Epithelial cell of umbilical artery (primary cell): ENCODE data around the gene RPS6KA4. TPM values are rescaled to one million over a fixed set of nuclear protein-coding genes. Genes with fewer than 3 reads are reported as not detected.

Experiments used
- total RNA-seq: library from RNA; depleted of rRNA; stranded (reverse); fragments of >200 nt; gene quantifications from 2 replicates; pipeline ENCODE4 v1.2.3, GENCODE V29; 2014

RPS6KA4 gene
- total RNA-seq = 35.3 and 35.7 TPM in 2 replicates

DNA sequence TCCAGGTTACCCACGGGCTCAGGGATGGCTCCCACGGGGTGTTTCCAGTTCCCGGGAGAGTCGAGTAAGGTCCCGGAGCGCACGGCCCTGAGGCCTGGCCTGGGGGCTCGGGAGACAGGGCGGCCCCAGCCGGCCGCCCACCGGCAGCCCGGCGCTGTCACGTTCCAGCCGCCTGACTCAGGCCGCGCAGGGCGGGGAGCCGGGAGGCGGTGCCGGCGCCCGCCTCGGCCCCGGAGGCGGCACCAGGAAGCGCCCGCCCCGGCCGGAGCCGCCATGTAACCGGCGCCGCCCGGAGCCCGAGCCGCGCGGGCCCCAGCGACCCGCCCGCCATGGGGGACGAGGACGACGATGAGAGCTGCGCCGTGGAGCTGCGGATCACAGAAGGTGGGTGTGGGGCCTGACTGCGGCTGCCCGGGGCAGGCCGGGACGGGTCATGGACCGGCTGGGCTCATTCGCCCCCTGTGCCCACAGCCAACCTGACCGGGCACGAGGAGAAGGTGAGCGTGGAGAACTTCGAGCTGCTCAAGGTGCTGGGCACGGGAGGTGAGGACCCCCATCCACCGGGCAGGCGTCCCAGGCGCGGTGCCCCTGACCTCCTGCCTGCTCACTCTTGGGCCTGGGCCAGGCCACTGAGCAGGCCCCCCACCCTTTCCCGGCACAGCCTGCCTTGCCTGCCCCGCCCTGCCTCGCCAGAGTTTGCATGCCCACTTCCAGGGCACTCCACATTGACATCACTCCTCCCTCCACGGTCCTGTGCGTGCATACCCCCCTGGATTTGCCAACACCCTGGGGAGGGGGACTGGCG, at the start of gene RPS6KA4:
TSS of gene RPS6KA4 (plus strand) at position 256 of the 805 bp plus-strand sequence. CDS start at position 330, 74 bp downstream.

DNA sequence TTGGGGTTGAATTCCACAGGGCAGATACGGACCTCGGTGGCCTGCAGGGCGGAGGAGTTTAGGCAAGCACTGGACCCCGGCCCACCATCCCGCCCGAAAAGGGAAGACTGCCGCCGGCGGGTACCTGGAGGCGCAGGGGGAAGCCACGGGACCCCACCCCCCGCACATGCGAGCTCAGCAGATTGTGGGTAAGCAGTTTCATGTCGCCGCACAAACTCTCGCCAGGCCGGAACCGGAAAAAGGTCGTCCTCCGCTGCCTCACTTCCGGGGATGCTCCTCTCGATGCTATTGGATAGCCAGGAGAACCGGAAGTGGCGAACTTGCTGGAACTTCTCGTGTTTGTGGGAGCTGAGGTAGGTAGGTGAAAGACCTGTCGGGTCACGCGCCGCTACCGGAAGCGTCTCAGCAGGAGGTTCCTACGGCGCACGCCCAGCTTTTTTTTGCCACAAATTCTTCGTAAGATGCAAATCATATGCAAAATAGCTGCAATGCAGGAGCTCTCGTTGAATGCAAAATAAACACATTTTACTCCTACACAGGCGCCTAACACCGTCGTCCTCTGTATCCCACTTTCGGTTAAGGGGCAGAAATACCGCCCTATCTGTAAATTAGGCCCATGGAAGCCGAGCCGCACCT, 41.5 kb upstream of the RPS6KA4 start, which contains the start of gene TRMT112:
TSS of gene TRMT112 (minus strand) at position 235 of the 636 bp plus-strand sequence. CDS start at position 202, 33 bp downstream.

DNA sequence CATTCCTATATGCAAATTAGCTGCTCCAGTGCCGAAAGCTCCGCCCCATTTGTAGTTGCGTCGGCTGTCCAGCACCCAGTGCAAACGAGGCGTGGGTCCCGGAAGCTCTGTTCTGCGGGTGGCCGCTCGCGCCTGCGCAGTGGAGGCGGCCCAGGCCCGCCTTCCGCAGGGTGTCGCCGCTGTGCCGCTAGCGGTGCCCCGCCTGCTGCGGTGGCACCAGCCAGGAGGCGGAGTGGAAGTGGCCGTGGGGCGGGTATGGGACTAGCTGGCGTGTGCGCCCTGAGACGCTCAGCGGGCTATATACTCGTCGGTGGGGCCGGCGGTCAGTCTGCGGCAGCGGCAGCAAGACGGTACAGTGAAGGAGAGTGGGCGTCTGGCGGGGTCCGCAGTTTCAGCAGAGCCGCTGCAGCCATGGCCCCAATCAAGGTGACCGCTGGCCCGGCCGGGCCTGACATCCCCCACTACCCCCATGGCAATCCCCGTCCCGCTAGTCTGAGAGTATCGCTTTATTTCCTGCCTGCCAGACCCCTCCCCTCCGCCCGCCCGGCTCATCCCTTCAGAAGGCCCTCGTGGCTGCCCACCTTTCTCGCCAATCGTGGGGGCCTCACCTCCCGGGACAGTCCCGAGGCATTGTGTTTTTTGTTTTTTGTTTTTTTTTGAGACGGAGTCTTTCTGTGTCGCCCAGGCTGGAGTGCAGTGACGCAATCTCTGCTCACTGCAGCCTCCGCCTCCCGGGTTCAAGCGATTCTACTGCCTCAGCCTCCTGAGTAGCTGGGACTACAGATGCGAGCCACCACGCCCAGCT, 40.8 kb upstream of the RPS6KA4 start, which contains the start of gene PRDX5:
TSS of gene PRDX5 (plus strand) at position 161 of the 805 bp plus-strand sequence. CDS start at position 256, 95 bp downstream.

DNA sequence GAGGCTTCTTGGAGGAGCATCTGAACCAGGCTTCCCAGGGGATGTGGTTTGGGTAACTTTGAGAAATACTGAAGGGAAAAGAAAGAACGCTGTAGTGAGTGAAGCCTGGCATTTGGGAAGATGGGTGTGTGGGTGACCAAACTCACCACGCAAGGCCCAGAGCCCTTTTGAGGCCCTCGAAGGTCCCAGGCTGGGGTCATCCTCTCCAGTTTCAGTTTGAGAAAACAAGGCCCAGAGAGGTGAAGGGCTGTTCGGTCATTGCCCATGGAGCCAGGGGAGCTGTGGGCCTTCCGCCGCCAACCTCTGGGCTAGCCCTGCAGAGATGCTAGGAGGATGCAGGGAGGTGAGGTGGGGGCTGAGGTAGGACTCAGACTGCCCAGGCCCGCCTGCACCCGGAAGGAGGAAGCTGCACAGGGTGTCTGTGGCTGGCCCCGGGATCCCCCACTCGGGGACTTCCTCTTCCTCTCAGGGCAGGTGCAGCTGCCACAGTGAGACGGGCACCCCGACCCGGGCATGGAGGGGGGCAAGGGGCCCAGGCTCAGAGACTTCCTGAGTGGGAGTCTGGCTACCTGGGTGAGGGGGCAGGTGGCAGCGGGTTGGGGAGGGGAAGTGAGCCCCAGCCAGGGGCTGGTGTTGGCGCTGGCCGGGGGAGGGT, 19.1 kb upstream of the RPS6KA4 start, which contains the start of gene CCDC88B:
TSS of gene CCDC88B (plus strand) at position 451 of the 655 bp plus-strand sequence. CDS start at position 514, 63 bp downstream.

Other genes with a start within 250 kb of the RPS6KA4 start
- 17.5 and 32.5 TPM in 2 replicates for gene MACROD1, start 193.0 kb upstream of the RPS6KA4 start, total RNA-seq
- gene STIP1, start 173.0 kb upstream of the RPS6KA4 start, total RNA-seq = 212 and 226 TPM in 2 replicates
- 8.1 and 22.2 TPM in 2 replicates for gene FERMT3, start 152.4 kb upstream of the RPS6KA4 start, total RNA-seq
- gene TRPT1, start 133.0 kb upstream of the RPS6KA4 start, total RNA-seq = 22.6 and 63.7 TPM in 2 replicates
- gene NUDT22, start 132.9 kb upstream of the RPS6KA4 start, total RNA-seq = 53.3 and 61.4 TPM in 2 replicates
- gene DNAJC4, start 128.6 kb upstream of the RPS6KA4 start, total RNA-seq = 4.3 and 7.8 TPM in 2 replicates
- 7.6 and 10.7 TPM in 2 replicates for gene VEGFB, start 124.6 kb upstream of the RPS6KA4 start, total RNA-seq
- 41.0 and 56.8 TPM in 2 replicates for gene FKBP2, start 118.1 kb upstream of the RPS6KA4 start, total RNA-seq
- 264 and 362 TPM in 2 replicates for gene PPP1R14B, start 112.2 kb upstream of the RPS6KA4 start, total RNA-seq
- 51.3 and 68.1 TPM in 2 replicates for gene PLCB3, start 107.6 kb upstream of the RPS6KA4 start, total RNA-seq
- 63.1 and 68.2 TPM in 2 replicates for gene BAD, start 74.5 kb upstream of the RPS6KA4 start, total RNA-seq
- gene GPR137, start 73.3 kb upstream of the RPS6KA4 start, total RNA-seq = 6.4 and 7.1 TPM in 2 replicates
- under 0.01 and 0.30 TPM in 2 replicates for gene KCNK4, start 67.9 kb upstream of the RPS6KA4 start, total RNA-seq
- 0.61 TPM in 1 of 2 replicates, not detected in the other for gene CATSPERZ, start 58.8 kb upstream of the RPS6KA4 start, total RNA-seq
- 43.6 and 52.3 TPM in 2 replicates for gene ESRRA, start 53.6 kb upstream of the RPS6KA4 start, total RNA-seq
- gene TRMT112, start 41.6 kb upstream of the RPS6KA4 start, total RNA-seq = 294 and 605 TPM in 2 replicates
- 287 and 290 TPM in 2 replicates for gene PRDX5, start 41.0 kb upstream of the RPS6KA4 start, total RNA-seq
- 1.3 and 1.7 TPM in 2 replicates for gene CCDC88B, start 19.0 kb upstream of the RPS6KA4 start, total RNA-seq
- gene SLC22A11, start 196.8 kb downstream of the RPS6KA4 start, total RNA-seq = not detected in 2 replicates
- gene SLC22A12, start 232.1 kb downstream of the RPS6KA4 start, total RNA-seq = not detected in 2 replicates